GM21576 (cell line): Measurements from ENCODE around the gene CHD2.

ENCODE experiments used
- ATAC-seq: cut with Tn5 transposase; IDR thresholded peaks from one replicate; pipeline ENCODE4 v1.9.1; 2021; ENCODE audit warnings: mild to moderate bottlenecking, moderate library complexity; ENCODE audit not compliant: unreplicated experiment

Gene CHD2

GRCh38 chr15:92928225-92928750 is 28.2 kb downstream of the CHD2 start:
- ATAC-seq = no peak

DNA sequence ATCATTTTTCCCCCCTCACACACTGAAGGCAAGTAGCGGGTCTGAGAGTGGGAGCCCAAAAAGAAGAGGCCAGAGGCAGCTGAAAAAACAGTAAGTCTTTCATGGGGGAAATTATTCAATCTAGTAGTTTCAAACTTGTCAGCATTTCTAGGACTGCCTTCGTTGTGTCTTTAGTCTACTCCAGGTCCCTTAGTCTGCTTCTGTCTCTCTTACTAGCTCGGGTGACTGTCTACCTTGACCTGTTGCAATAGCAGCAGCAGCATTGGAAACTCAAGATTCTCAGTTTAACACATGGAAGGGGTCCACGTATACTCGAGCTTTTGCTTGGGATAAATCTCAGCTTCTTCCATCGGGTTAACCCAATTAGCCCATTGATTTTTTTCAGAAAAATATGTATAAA is 28.9 kb downstream of the CHD2 start:
- no peak for ATAC-seq

- ATAC-seq = no peak
Measured at GRCh38 chr15:92930054-92930621, 30.0 kb downstream of the CHD2 start.

DNA sequence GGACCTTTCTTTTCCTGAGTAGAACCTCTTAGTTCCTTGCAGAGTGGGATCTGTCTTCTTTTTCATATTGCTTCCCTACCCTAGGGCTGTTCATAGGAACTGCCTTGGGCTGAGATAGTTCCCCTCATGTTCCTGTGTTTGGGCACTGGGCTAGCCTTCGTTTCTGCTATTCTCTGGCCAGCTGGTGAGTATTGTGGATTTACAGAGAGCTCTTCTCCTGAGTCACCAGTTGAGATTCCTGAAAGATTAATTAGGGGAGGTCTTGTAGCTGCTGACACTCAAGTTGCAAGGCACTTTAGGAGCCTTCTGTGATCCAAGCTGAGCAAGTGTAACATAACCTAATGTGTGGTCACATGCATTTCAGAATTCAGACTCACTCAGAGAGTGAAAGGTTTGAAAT is 30.7 kb downstream of the CHD2 start:
- ATAC-seq = no peak

- no peak for ATAC-seq
Measured at GRCh38 chr15:92932946-92933649, 33.0 kb downstream of the CHD2 start.

DNA sequence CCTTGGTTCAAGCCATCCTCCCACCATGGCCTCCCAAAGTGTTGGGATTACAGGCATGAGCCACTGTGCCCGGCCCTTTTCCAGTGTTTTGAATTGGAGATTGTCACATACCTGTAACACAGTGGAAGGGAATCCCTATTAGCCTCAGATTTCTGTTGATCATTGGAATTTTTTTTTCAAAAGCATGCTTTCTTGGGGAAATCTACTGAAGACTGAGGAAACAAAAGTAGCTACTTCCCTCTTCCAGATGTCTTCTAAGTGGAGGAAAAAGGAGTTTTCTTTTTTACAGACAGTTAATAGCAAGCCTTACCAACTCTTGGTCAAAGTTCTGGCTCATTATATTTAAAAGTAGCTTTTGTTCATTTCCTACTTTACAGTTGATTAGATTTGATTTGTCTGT is 33.7 kb downstream of the CHD2 start:
- no peak for ATAC-seq

- no peak for ATAC-seq
Measured at GRCh38 chr15:92934716-92935115, 34.6 kb downstream of the CHD2 start.

DNA sequence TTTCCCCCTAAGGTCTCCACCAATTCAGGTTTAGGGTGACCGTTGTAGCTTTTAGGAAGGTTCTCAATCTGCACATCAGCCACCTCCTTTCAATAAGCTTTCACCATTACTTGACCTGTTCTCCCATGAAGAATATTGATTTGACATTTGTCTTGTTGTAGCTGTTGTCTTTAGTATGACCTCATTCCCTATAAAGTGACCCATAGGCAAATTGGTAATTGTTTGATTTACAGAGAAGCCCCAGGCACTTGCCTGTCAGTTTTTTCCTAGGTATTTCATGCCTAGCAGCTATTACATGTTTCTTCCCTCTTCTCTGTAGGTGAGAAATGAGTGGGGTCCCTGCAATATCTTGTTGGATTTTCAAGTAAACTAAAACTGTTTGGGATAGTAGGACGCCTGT is 36.0 kb downstream of the CHD2 start:
- ATAC-seq = no peak

DNA sequence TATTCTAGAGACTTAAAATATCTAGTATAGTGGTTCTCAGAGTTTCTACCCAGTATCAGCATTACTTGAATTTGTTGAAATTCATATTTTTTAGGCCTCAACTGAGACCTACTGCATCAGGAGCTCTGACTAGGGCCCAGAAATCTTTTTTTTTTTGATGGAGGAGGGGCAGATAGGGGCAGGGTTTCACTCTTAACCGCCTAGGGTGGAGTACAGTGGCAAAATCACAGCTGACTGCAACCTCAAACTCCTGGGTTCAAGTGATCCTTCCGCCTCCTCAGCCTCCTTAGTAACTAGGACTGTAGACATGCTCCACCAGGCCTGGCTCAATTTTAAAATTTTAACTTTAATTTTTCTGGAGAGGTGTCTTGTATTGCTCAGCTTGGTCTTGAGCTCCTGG is 36.6 kb downstream of the CHD2 start:
- ATAC-seq = no peak

DNA sequence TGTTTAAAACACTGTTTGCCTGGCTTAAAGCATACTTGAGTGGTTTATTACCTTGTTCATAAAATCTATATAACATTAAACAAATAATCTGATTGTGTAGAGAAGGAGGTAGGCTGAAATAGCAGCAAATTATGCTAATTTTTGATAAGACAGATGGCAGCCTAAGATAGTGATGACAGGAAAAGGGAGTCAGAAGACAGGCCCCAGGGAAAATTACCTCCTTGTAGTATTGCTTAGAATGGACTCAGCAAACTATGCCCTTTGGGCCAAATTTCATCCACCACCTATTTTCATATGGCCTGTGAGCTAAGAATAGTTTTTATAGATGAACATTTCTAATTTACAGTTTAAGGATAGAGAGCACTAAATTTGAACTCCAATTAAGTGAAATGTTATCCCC is 37.8 kb downstream of the CHD2 start:
- no peak for ATAC-seq

- ATAC-seq = no peak
Measured at GRCh38 chr15:92938387-92938786, 38.3 kb downstream of the CHD2 start.

GRCh38 chr15:92941668-92942067 is 41.5 kb downstream of the CHD2 start:
- ATAC-seq = no peak

- no peak for ATAC-seq
Measured at GRCh38 chr15:92942706-92943105, 42.6 kb downstream of the CHD2 start.

DNA sequence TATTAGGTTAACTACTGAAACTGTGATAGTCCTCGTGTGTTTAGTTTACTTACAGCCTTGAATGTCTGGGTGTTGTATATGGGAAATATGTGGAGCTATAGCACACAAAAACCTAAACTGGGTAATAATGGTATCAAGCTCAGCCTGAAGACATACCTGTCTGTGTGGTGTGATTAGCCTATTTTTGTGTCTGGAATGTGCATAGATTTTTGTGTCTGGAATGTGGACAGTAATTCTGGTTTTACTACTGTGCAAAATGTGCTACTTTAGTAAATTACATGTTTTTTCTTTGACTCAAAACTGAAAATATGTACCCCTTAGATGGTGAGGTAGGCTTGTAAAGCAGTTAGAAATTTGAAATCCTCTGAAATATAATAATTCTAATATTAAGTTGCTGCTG is 43.5 kb downstream of the CHD2 start:
- no peak for ATAC-seq

GRCh38 chr15:92944946-92945521 is 44.9 kb downstream of the CHD2 start:
- ATAC-seq = no peak

DNA sequence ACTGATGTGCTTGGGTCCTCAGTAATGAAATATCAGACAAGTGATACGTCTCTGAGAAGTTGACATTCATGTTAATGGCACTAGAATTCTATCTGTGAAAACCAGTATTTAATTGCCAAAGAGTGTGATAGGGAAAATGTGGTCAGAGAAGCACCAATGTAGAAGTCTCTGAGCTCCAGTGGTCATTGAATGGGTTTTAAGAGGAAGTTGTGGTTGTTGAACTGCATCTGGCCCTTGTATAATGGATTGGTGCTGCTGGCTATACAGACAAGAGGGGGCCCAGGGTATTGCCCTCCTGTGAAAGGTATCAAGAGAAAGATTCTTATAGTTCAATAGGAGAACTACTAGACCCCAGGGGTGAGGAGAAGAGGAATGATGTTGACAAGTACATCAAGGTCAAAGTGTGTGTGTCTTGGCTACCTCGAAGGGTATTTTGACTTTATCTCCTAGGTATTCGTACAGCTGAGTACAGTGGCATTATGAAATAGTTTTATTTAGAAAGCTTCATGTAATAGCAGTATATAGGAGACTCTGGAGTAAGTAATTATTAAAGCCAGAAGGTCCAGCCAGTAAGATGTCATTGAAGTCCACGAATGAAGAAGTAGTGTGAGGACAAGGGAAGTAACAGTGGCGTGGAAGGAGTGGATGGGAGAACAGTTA is 47.1 kb downstream of the CHD2 start:
- ATAC-seq = no peak

DNA sequence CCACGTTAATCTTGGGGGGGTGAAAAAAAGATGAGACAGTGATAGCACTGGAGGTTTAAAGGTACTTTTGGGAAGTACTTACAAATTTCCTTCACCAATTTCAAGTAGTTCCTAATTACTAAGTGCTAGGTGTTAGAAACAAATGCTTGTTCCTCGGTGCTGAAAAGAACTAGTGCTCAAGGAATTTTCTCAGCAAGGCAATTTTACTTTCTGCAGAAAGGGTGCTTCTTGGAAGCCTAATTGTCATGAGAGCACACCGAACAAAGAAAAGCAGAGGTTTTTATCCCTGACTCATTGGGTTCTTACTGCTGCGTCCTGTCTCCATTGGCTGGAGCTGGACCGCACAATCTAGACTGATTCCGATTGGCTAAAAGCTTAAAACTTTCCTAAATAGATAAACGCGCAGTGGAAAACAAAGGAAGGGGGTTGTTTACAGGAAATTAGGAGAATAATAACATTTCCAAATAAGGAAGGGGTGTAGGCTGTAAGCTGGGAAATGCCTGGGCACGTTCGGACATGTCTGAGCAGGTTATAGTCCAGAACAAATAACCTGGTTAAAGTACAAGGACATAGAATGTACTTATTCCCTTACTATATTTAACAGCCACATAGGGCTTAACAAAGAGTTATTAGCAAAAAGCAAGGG is 49.6 kb downstream of the CHD2 start:
- no peak for ATAC-seq

DNA sequence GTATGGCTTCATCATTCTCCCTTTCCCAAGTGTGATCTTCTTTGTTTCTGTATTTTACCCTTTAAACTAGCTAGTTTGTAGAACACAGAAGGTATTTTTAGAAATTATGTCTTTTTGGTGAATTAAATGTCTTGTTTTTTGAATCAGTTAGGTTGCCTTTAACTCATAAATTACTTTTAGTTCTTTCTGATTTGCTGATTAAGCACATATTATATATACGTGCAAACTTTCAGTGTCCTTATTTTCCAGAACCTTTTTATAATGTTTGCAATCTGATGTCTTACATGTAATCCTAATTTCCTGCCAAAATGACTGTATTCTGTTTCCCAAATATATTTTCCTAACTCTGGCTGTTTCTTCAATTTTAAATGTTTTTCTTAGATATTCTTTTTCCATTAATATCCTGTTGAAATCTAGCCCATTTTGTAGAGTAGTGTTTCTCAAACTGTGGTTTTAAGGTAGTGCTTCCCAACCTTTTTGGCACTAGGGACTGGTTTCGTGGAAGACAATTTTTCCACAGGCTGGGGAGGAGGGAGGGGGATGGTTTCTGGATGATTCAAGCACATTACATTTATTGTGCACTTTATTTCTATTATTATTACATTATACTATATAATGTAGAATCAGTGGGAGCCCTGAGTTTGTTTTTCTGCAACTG is 51.8 kb downstream of the CHD2 start:
- ATAC-seq = no peak

GRCh38 chr15:92952458-92952850 is 52.3 kb downstream of the CHD2 start:
- ATAC-seq = no peak

DNA sequence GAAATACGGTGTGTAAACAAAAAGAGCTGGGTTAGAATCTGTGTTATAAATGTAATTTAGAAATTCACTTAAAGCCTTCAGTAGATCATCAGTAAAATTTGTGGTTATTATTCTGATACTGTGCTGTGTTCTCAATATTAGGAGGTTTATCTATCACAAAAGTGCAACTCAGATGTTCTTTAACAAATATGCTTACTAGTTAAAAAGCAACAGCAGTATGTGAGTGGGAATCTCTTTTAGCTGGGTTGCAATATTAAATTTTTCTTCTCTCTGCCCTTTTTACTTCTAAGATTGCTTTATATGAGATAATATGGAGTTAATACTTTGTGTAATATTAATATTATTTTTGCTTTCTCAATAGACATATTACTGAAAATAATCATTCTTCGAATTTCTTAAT is 53.4 kb downstream of the CHD2 start:
- no peak for ATAC-seq

DNA sequence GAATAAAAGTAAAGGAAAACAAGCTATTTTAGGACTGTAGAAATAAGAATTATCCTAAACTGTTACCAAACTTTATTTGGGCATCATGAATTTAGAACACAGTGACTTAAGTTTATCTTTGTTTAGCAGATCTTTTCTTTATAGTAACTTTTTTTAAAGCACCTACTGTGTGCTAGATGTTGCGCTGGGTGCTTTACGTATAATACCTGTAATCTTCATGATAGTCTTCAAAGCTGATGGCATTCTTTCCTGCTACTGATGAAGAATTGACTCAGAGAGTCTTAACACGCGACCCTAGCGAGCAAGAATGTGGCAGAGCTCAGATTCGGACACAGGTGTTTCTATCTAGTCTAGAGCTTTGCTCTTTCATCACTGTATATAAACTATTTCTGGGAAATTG is 53.9 kb downstream of the CHD2 start:
- no peak for ATAC-seq
